ENCODE measurements around the gene ZNF329. TPM values are rescaled to one million over a fixed set of nuclear protein-coding genes. Genes with fewer than 3 reads are reported as not detected.

ZNF329 gene
- total RNA-seq: 4.1 and 8.4 TPM in 2 replicates

DNA sequence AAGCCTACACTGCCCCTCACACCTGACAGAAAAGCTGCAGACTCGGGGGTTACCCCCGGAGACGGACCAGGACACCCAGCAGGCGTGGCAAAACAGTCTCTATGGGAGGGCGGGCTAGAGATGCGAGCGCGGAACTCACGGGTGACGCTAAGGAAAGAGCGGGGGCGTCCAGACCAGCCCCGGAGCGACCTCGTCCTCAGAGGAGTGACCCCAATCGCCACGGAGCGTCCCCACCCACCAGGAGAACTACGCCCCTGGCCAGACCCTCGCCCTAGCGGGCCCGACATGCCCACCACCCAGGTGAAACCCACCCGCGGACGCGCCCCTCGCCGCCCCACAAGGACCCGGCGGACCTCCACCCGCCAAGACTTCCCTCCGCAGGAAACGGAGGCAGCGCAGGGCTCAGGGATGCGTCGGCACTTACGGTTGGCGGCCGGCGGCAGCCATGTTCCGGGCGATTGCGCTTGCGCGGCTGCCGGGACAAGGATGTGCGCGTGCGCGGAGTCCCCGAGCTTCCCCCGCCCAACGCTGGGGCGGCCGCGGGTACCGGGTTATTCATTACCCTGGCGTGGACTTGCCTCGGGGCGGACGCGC lies at the start of gene ZNF329:
ZNF329 (minus strand) TSS at position 462 of the 594 bp plus-strand sequence. CDS start 21,286 bp downstream, outside the sequence.

GRCh38 chr19:58182989-58183816 lies 32.6 kb upstream of the ZNF329 start, which contains the start of gene ZNF274:
Gene ZNF274 (plus strand): TSS chr19:58183061. CDS start chr19:58183966, 905 bp downstream.

GRCh38 chr19:58097781-58098681 lies 52.6 kb downstream of the ZNF329 start, which contains the start of gene ZSCAN18:
Gene ZSCAN18 (minus strand): TSS chr19:58098231. CDS start chr19:58090267, 7,964 bp downstream.

Other genes starting within 250 kb of the ZNF329 start
- 3.7 and 4.4 TPM in 2 replicates for gene ZNF417, start 234.2 kb downstream of the ZNF329 start, total RNA-seq
- gene ZNF418, start 215.4 kb downstream of the ZNF329 start, total RNA-seq: 1.4 and 2.0 TPM in 2 replicates
- gene ZNF256, start 203.1 kb downstream of the ZNF329 start, total RNA-seq: 1.6 and 2.9 TPM in 2 replicates
- gene C19orf18, start 176.3 kb downstream of the ZNF329 start, total RNA-seq: 0.49 and 0.55 TPM in 2 replicates
- 7.0 and 12.2 TPM in 2 replicates for gene ZNF606, start 148.0 kb downstream of the ZNF329 start, total RNA-seq
- not detected in 2 replicates for gene ZSCAN1, start 116.8 kb downstream of the ZNF329 start, total RNA-seq
- 0.46 and 3.0 TPM in 2 replicates for gene ZNF135, start 91.5 kb downstream of the ZNF329 start, total RNA-seq
- gene ZSCAN18, start 52.6 kb downstream of the ZNF329 start, total RNA-seq: 23.6 and 37.2 TPM in 2 replicates
- 24.4 and 26.9 TPM in 2 replicates for gene ZNF274, start 32.3 kb upstream of the ZNF329 start, total RNA-seq
- gene ZNF544, start 78.1 kb upstream of the ZNF329 start, total RNA-seq: 49.7 and 57.3 TPM in 2 replicates
- gene ZNF8, start 128.2 kb upstream of the ZNF329 start, total RNA-seq: 2.4 and 4.3 TPM in 2 replicates
- 22.0 and 31.9 TPM in 2 replicates for gene ERVK3-1, start 154.6 kb upstream of the ZNF329 start, total RNA-seq
- gene ZSCAN22, start 176.2 kb upstream of the ZNF329 start, total RNA-seq: 2.0 and 2.7 TPM in 2 replicates
- gene A1BG, start 202.7 kb upstream of the ZNF329 start, total RNA-seq: 15.6 and 26.6 TPM in 2 replicates
- 0.86 and 1.3 TPM in 2 replicates for gene ZNF497, start 212.0 kb upstream of the ZNF329 start, total RNA-seq
- 2.5 and 3.7 TPM in 2 replicates for gene ZNF837, start 230.2 kb upstream of the ZNF329 start, total RNA-seq
- 2,350 and 2,403 TPM in 2 replicates for gene RPS5, start 236.5 kb upstream of the ZNF329 start, total RNA-seq
- gene RNF225, start 244.9 kb upstream of the ZNF329 start, total RNA-seq: 0.27 and 0.31 TPM in 2 replicates